Neural cell (in vitro differentiated cells): ENCODE results near the gene ZNF768. TPM values are rescaled to one million over a fixed set of nuclear protein-coding genes. Genes with fewer than 3 reads are reported as not detected.

Experiments
- H2AFZ ChIP-seq: fragments of 200-600, 300-800 bp; sonication (generic), shearing (Covaris generic); 2 replicates; pipeline ENCODE4 v1.6.0; 2014; ENCODE audit warnings: low read depth, mild to moderate bottlenecking, antibody characterized with exemption, low read length, moderate library complexity
- H3F3A ChIP-seq: fragments of 200-600 bp; shearing (Covaris generic); 2 replicates; pipeline ENCODE4 v1.6.1; 2016; ENCODE audit warnings: mild to moderate bottlenecking, moderate library complexity, mixed read lengths, antibody characterized with exemption, low read length; ENCODE audit not compliant: insufficient read depth, poor library complexity, severe bottlenecking
- H3K27ac ChIP-seq: fragments of 200-600, 300-800 bp; sonication (generic), shearing (Covaris generic); 2 replicates; pipeline ENCODE4 v1.5.1; 2014; ENCODE audit warnings: mild to moderate bottlenecking, low read length, moderate library complexity
- H3K27me3 ChIP-seq: fragments of 300-800, 200-600 bp; sonication (generic), shearing (Covaris generic); 2 replicates; pipeline ENCODE4 v1.6.0; 2014; ENCODE audit warnings: mild to moderate bottlenecking, low read depth, low read length, moderate library complexity; ENCODE audit not compliant: insufficient read depth
- H3K36me3 ChIP-seq: fragments of 300-800, 200-600 bp; sonication (generic), shearing (Covaris generic); 2 replicates; pipeline ENCODE4 v1.5.1; 2014; ENCODE audit warnings: mild to moderate bottlenecking, antibody characterized with exemption, low read length, moderate library complexity; ENCODE audit not compliant: insufficient read depth
- H3K4me2 ChIP-seq: fragments of 300-800, 200-600 bp; sonication (generic), shearing (Covaris generic); 2 replicates; pipeline ENCODE4 v1.6.0; 2014; ENCODE audit warnings: mild to moderate bottlenecking, low read length
- H3K4me3 ChIP-seq: fragments of 300-800, 200-600 bp; sonication (generic), shearing (Covaris generic); 2 replicates; pipeline ENCODE4 v1.5.1; 2014; ENCODE audit warnings: mild to moderate bottlenecking, low read length, moderate library complexity
- H3K79me2 ChIP-seq: fragments of 200-600 bp; shearing (Covaris generic); replicated peaks from 2 replicates; pipeline ENCODE4 v1.6.0; 2014; ENCODE audit warnings: mild to moderate bottlenecking, low read length, moderate library complexity; ENCODE audit not compliant: insufficient read depth
- H3K9ac ChIP-seq: fragments of 300-800, 200-600 bp; sonication (generic), shearing (Covaris generic); 2 replicates; pipeline ENCODE4 v1.6.1; 2016; ENCODE audit warnings: mild to moderate bottlenecking, low read length, mixed read lengths
- H3K9me2 ChIP-seq: fragments of 200-600 bp; shearing (Covaris generic); 2 replicates; pipeline ENCODE4 v1.6.1; 2016; ENCODE audit warnings: mild to moderate bottlenecking, low read length, mixed read lengths; ENCODE audit not compliant: insufficient read depth
- H3K9me3 ChIP-seq: fragments of 200-600, 300-800 bp; sonication (generic), shearing (Covaris generic); 2 replicates; pipeline ENCODE4 v1.6.1; 2016; ENCODE audit warnings: mild to moderate bottlenecking, mixed run types, low read length, moderate library complexity, mixed read lengths
- H4K20me1 ChIP-seq: fragments of 200-600 bp; shearing (Covaris generic); 2 replicates; pipeline ENCODE4 v1.6.1; 2016; ENCODE audit warnings: mild to moderate bottlenecking, mixed run types; ENCODE audit not compliant: insufficient read depth
- EP300 ChIP-seq: fragments of 450-650 bp; conservative IDR thresholded peaks from 2 replicates; pipeline ENCODE4 v1.6.1; 2014; ENCODE audit warnings: antibody characterized with exemption, mild to moderate bottlenecking, moderate library complexity; ENCODE audit not compliant: poor library complexity, severe bottlenecking
- EZH2 ChIP-seq: fragments of 200-600, 300-800 bp; shearing (Covaris generic), sonication (generic); IDR thresholded peaks from 2 replicates; pipeline ENCODE4 v1.6.1; 2014; ENCODE audit warnings: antibody characterized with exemption, low read length, borderline replicate concordance, mild to moderate bottlenecking; ENCODE audit not compliant: insufficient read depth, poor library complexity, severe bottlenecking
- MXI1 ChIP-seq: fragments of 450-650 bp; conservative IDR thresholded peaks from 2 replicates; pipeline ENCODE4 v1.6.1; 2014; ENCODE audit warnings: antibody characterized with exemption, mild to moderate bottlenecking; ENCODE audit not compliant: poor library complexity, severe bottlenecking
- POLR2AphosphoS5 ChIP-seq: IDR thresholded peaks from 2 replicates; pipeline ENCODE4 v1.6.1; 2012
- RAD21 ChIP-seq: fragments of 450-650 bp; conservative IDR thresholded peaks from 2 replicates; pipeline ENCODE4 v1.6.1; 2014; ENCODE audit warnings: antibody characterized with exemption, mild to moderate bottlenecking, moderate library complexity
- REST ChIP-seq: IDR thresholded peaks from 2 replicates; pipeline ENCODE4 v1.6.1; 2012; ENCODE audit warnings: borderline replicate concordance
- SMC3 ChIP-seq: fragments of 450-650 bp; conservative IDR thresholded peaks from 2 replicates; pipeline ENCODE4 v1.6.1; 2014; ENCODE audit warnings: antibody characterized with exemption, mild to moderate bottlenecking, moderate library complexity; ENCODE audit not compliant: poor library complexity
- TAF1 ChIP-seq: IDR thresholded peaks from 2 replicates; pipeline ENCODE4 v1.6.1; 2012; ENCODE audit warnings: low read depth
- polyA plus RNA-seq: library from polyadenylated mRNA; depleted of rRNA; stranded (reverse); fragments of >200 nt; gene quantifications from 2 replicates; pipeline ENCODE4 v1.2.3, GENCODE V29; 2014
- TF ChIP-seq, protein P1 (sequence below): fragments of 450-650 bp; IDR thresholded peaks from 2 replicates; pipeline ENCODE4 v1.5.1; 2014; ENCODE audit warnings: antibody characterized with exemption, mild to moderate bottlenecking, moderate library complexity; ENCODE audit not compliant: poor library complexity, severe bottlenecking

Gene ZNF768
- polyA plus RNA-seq, 1 donor from 2014 or later: 54.4 TPM

GRCh38 chr16:30553393-30553899 lies 27.1 kb upstream of the ZNF768 start:
- Histone ChIP-seq H3K27me3 (no peaks in the 10 kb centered on the region), H3K4me3 (no peak overlapping the region), H4K20me1 (no peaks in the 10 kb centered on the region), H3K9me3 (no peaks in the 10 kb centered on the region), H3K36me3 (no peaks in the 10 kb centered on the region), H2AFZ (no peak overlapping the region), H3K9me2 (no peaks in the 10 kb centered on the region), H3K79me2 (peaks cover 7% of the 10 kb centered on the region), H3K27ac (no peak overlapping the region), H3F3A (no peaks in the 10 kb centered on the region), H3K4me2 (no peak overlapping the region), H3K9ac (no peak overlapping the region)
- TF ChIP-seq RAD21 (no peak), EP300 (no peak), MXI1 (no peak), REST (no peak), POLR2AphosphoS5 (no peak), EZH2 (no peak), TAF1 (no peak), SMC3 (no peak)
- TF ChIP-seq, protein P1, sequence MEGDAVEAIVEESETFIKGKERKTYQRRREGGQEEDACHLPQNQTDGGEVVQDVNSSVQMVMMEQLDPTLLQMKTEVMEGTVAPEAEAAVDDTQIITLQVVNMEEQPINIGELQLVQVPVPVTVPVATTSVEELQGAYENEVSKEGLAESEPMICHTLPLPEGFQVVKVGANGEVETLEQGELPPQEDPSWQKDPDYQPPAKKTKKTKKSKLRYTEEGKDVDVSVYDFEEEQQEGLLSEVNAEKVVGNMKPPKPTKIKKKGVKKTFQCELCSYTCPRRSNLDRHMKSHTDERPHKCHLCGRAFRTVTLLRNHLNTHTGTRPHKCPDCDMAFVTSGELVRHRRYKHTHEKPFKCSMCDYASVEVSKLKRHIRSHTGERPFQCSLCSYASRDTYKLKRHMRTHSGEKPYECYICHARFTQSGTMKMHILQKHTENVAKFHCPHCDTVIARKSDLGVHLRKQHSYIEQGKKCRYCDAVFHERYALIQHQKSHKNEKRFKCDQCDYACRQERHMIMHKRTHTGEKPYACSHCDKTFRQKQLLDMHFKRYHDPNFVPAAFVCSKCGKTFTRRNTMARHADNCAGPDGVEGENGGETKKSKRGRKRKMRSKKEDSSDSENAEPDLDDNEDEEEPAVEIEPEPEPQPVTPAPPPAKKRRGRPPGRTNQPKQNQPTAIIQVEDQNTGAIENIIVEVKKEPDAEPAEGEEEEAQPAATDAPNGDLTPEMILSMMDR: no peak

GRCh38 chr16:30552956-30553355 lies 26.6 kb upstream of the ZNF768 start:
- H4K20me1 ChIP-seq: no peaks in the 10 kb centered on the region
- H3F3A ChIP-seq: no peaks in the 10 kb centered on the region
- no peaks in the 10 kb centered on the region for H3K9me2 ChIP-seq
- no peak overlapping the region for H3K9ac ChIP-seq
- no peaks in the 10 kb centered on the region for H3K27me3 ChIP-seq
- TF ChIP-seq EP300: no peak
- TF ChIP-seq, protein P1: no peak
- no peak for TF ChIP-seq REST
- TF ChIP-seq SMC3: no peak
- TF ChIP-seq POLR2AphosphoS5: no peak
- no peak for TF ChIP-seq TAF1
- TF ChIP-seq EZH2: no peak
- TF ChIP-seq RAD21: no peak
- no peak for TF ChIP-seq MXI1
- no peak overlapping the region for H3K4me3 ChIP-seq
- no peak overlapping the region for H3K4me2 ChIP-seq
- H3K9me3 ChIP-seq: no peaks in the 10 kb centered on the region
- H3K27ac ChIP-seq: no peak overlapping the region
- no peak overlapping the region for H2AFZ ChIP-seq
- no peaks in the 10 kb centered on the region for H3K36me3 ChIP-seq
- peaks cover 7% of the 10 kb centered on the region for H3K79me2 ChIP-seq
